OCI-LY7 (cell line): ENCODE measurements around the gene MEF2C. TPM values are rescaled to one million over a fixed set of nuclear protein-coding genes. Genes with fewer than 3 reads are reported as not detected.

Experiments
- BruUV-seq: library from RNA; stranded (reverse); fragments of 400-500 nt; replicated peaks from 2 replicates; lab custom pipeline; 2021; lab: Mats Ljungman, UMichigan
- CTCF ChIA-PET: fragments of 300-600 bp; sonication (Branson Sonifier 250); formaldehyde crosslinking; loops from one replicate; lab custom pipeline; 2022; ENCODE audit warnings: antibody characterized with exemption; ENCODE audit not compliant: unreplicated experiment; lab: Charles Lee
- POLR2A ChIA-PET: fragments of 300-600 bp; sonication (Branson Sonifier 250); formaldehyde crosslinking; loops from one replicate; lab custom pipeline; 2022; ENCODE audit warnings: antibody characterized with exemption; lab: Charles Lee
- DNase-seq: peaks from one replicate; pipeline ENCODE4 v3.0.0-alpha.2; 2015; ENCODE audit warnings: low spot score
- H2AFZ ChIP-seq: fragments of 200-600 bp; sonication (generic), shearing (Covaris generic); 2 replicates; pipeline ENCODE4 v1.6.1; 2014; ENCODE audit warnings: mild to moderate bottlenecking, antibody characterized with exemption, low read length, moderate library complexity
- H3K27ac ChIP-seq: fragments of 200-600 bp; sonication (generic); 2 replicates; pipeline ENCODE4 v1.5.1; 2014; ENCODE audit warnings: mixed run types, low read depth, mild to moderate bottlenecking, moderate library complexity, low read length, inconsistent platforms; ENCODE audit not compliant: poor library complexity, severe bottlenecking
- H3K36me3 ChIP-seq: fragments of 200-600 bp; sonication (generic); 2 replicates; pipeline ENCODE4 v1.6.1; 2014; ENCODE audit warnings: mild to moderate bottlenecking, antibody characterized with exemption, low read length, moderate library complexity, mixed read lengths; ENCODE audit not compliant: insufficient read depth
- H3K4me1 ChIP-seq: fragments of 200-600 bp; sonication (generic); 2 replicates; pipeline ENCODE4 v1.5.1; 2014; ENCODE audit warnings: mild to moderate bottlenecking, low read length; ENCODE audit not compliant: insufficient read depth, poor library complexity, severe bottlenecking
- H3K4me2 ChIP-seq: fragments of 200-600 bp; sonication (generic); 2 replicates; pipeline ENCODE4 v1.6.1; 2014; ENCODE audit warnings: mild to moderate bottlenecking, low read length
- H3K4me3 ChIP-seq: fragments of 200-600 bp; sonication (generic); 2 replicates; pipeline ENCODE4 v1.5.1; 2014; ENCODE audit warnings: mild to moderate bottlenecking, low read depth, low read length; ENCODE audit not compliant: poor library complexity, severe bottlenecking
- H3K79me2 ChIP-seq: fragments of 200-600 bp; sonication (generic); 2 replicates; pipeline ENCODE4 v1.6.1; 2016; ENCODE audit warnings: low read depth, mild to moderate bottlenecking, low read length, moderate library complexity, mixed read lengths; ENCODE audit not compliant: insufficient read depth
- H3K9me2 ChIP-seq: fragments of 200-600 bp; sonication (generic); 2 replicates; pipeline ENCODE4 v1.6.1; 2016; ENCODE audit warnings: mild to moderate bottlenecking, low read length, mixed read lengths; ENCODE audit not compliant: insufficient read depth
- H3K9me3 ChIP-seq: fragments of 200-600 bp; sonication (generic); 2 replicates; pipeline ENCODE4 v1.6.1; 2014; ENCODE audit warnings: mild to moderate bottlenecking, mixed run types, low read length, mixed read lengths
- H4K20me1 ChIP-seq: fragments of 200-600 bp; sonication (generic); 2 replicates; pipeline ENCODE4 v1.6.1; 2014; ENCODE audit warnings: mild to moderate bottlenecking, antibody characterized with exemption, low read length, moderate library complexity, mixed read lengths; ENCODE audit not compliant: insufficient read depth
- CTCF ChIP-seq: fragments of 200-600 bp; sonication (generic); conservative IDR thresholded peaks from 2 replicates; pipeline ENCODE4 v1.5.1; 2014; ENCODE audit warnings: mild to moderate bottlenecking, antibody characterized with exemption, low read length, moderate library complexity, mixed read lengths
- EZH2phosphoT487 ChIP-seq: fragments of 200-600 bp; sonication (generic); IDR thresholded peaks from 2 replicates; pipeline ENCODE4 v1.6.1; 2018; ENCODE audit warnings: low read depth, borderline replicate concordance, mild to moderate bottlenecking, mixed run types, antibody characterized with exemption, low read length, moderate library complexity, mixed read lengths
- intact Hi-C: fragments of 100-400 bp; cut with micrococcal nuclease; formaldehyde crosslinking; loops from one replicate; pipeline ENCODE4 v1.10.0; 2022; ENCODE audit not compliant: unreplicated experiment
- total RNA-seq, 2 experiments: library from RNA; depleted of rRNA in 1 of 2; stranded (reverse); fragments of >200 nt in 1 of 2; shearing (Covaris generic) in 1 of 2; gene quantifications; 2 replicates each; pipeline ENCODE4 v1.2.3, GENCODE V29; 2014 to 2022

The MEF2C gene
- total RNA-seq, 2 experiments from 2014 or later = 5.5 to 57.6 TPM

- Histone ChIP-seq H3K4me3 (no peak overlapping the region), H2AFZ (no peak overlapping the region), H3K36me3 (no peaks in the 10 kb centered on the region), H4K20me1 (no peaks in the 10 kb centered on the region), H3K9me3 (no peaks in the 10 kb centered on the region), H3K4me2 (no peak overlapping the region), H3K79me2 (no peaks in the 10 kb centered on the region), H3K27ac (no peak overlapping the region), H3K9me2 (no peaks in the 10 kb centered on the region), H3K4me1 (no peaks in the 10 kb centered on the region)
- ChIA-PET POLR2A (interaction anchor here (0.6 to 1.7 kb wide), 3 partner anchors 8 to 633 kb away, joined by 3 to 4 read pairs (median 3); no protein-coding TSS in a partner anchor), CTCF (no interaction called here)
- no peak for TF ChIP-seq CTCF
- no peak for TF ChIP-seq EZH2phosphoT487
- DNase-seq = no peak
- intact Hi-C loops = no loop called here
- no TSS peak for BruUV-seq
These were observed 200.1 kb downstream of the MEF2C start for GRCh38 chr5:88682881-88683361.

- DNase-seq = no peak
- Histone ChIP-seq H3K9me3 (no peaks in the 10 kb centered on the region), H3K27ac (no peak overlapping the region), H3K4me3 (no peak overlapping the region), H4K20me1 (no peaks in the 10 kb centered on the region), H2AFZ (no peak overlapping the region), H3K4me2 (no peak overlapping the region), H3K79me2 (no peaks in the 10 kb centered on the region), H3K36me3 (no peaks in the 10 kb centered on the region), H3K4me1 (peaks cover 4% of the 10 kb centered on the region), H3K9me2 (no peaks in the 10 kb centered on the region)
- CTCF ChIA-PET = no interaction called here
- POLR2A ChIA-PET = interaction anchor here (0.7 to 1.7 kb wide), 2 partner anchors 15 to 32 kb away, joined by 3 to 4 read pairs; no protein-coding TSS in a partner anchor
- intact Hi-C loops = no loop called here
- no TSS peak for BruUV-seq
- no peak for TF ChIP-seq EZH2phosphoT487
- no peak for TF ChIP-seq CTCF
These were observed 200.9 kb downstream of the MEF2C start for GRCh38 chr5:88682131-88682530.

GRCh38 chr5:88681211-88681803 lies 201.7 kb downstream of the MEF2C start:
- Histone ChIP-seq H4K20me1 (no peaks in the 10 kb centered on the region), H3K9me2 (no peaks in the 10 kb centered on the region), H3K9me3 (no peaks in the 10 kb centered on the region), H3K27ac (no peak overlapping the region), H3K36me3 (no peaks in the 10 kb centered on the region), H3K4me3 (no peak overlapping the region), H3K79me2 (no peaks in the 10 kb centered on the region; the same call in 1 of the 2 replicates), H3K4me1 (peaks cover 11% of the 10 kb centered on the region), H3K4me2 (no peak overlapping the region), H2AFZ (no peak overlapping the region)
- ChIA-PET CTCF (interaction anchor here (0.6 to 1.3 kb wide), 3 partner anchors 10 to 900 kb away, joined by 3 to 6 read pairs (median 3); no protein-coding TSS in a partner anchor), POLR2A (interaction anchor here (0.6 to 1.1 kb wide), 2 partner anchors 19 to 733 kb away, joined by 3 read pairs; no protein-coding TSS in a partner anchor)
- TF ChIP-seq CTCF (no peak), EZH2phosphoT487 (no peak)
- intact Hi-C loops = loop anchor here (2.0 kb wide), 2 partner anchors 541 to 901 kb away; no protein-coding TSS in a partner anchor
- no TSS peak for BruUV-seq
- no peak for DNase-seq
